ENCODE data around the gene RIIAD1.

The RIIAD1 gene

DNA sequence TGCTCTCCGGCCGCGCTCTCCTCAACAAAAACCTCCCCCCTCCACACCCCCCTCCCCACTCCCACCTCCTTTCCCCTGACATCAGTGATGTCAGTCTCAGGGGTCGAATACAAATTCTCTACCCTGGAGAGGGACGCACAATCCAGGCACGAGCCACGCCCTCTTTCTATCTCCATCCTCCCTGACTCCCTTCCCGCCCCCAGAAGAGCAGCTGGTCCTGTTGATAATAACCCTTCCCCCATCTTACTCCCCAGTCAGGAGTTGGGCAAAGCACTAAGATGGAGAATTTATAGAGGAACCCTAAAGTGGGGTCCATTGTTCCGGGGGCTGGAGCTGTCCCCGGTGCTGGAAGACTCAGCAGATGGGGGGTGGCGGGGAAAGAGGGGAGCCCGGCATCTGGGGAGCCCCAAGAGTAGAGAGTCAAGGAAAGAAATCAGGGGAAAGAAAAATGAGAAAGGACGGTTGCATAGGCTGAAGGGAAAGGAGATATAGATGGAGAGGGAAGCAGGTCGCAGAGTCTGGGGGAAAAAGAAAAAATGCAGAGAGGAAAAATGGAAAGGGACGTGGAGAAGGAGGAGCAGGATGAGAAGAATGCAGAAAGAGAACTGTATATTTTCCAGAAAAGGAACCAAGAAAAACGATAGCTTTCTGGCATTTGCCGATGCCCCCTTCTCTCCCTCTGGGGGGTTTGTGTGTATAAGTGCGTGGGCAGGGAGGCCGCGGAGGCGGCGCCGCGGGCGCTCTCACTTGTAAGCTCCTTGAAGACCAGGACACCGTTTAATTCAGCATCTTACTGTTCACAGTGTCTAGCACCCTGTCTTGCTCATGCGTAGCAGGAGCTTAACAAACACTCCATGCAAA is 4.3 kb upstream of the RIIAD1 start, which contains the start of gene CELF3:
CELF3 (minus strand) TSS at position 33 of the 861 bp plus-strand sequence. CDS start 783 bp downstream, outside the sequence.
- no peak within 1 kb of the TSS for H2BK5ac ChIP-seq (ENCODE audit: low read depth, low read length, poor library complexity)
- no peaks in the 10 kb centered on the region for H3K79me2 ChIP-seq (ENCODE audit: control insufficient read depth, insufficient read depth, low read length, poor library complexity)
- WGBS (ENCODE audit: extremely low coverage, insufficient coverage, insufficient read length): no CpG with 5 or more reads among the region's 27 CpGs

GRCh38 chr1:151718011-151718431 is 3.3 kb upstream of the RIIAD1 start:
- no peak overlapping the region for H3K4me2 ChIP-seq (ENCODE audit: low read length)
- H2BK5ac ChIP-seq (ENCODE audit: low read depth, low read length, poor library complexity): no peak overlapping the region
- H2BK12ac ChIP-seq (ENCODE audit: low read length): no peak overlapping the region
- H3K27me3 ChIP-seq (ENCODE audit: insufficient read depth, low read length): peaks cover 36% of the 10 kb centered on the region
- no peaks in the 10 kb centered on the region for H3K79me2 ChIP-seq (ENCODE audit: control insufficient read depth, insufficient read depth, low read length, poor library complexity)
- no peak for DNase-seq
- no peak overlapping the region for H3K27ac ChIP-seq (ENCODE audit: low read depth, low read length)
- H3K4me1 ChIP-seq (ENCODE audit: control insufficient read depth in 1 of 2, insufficient read depth in 2 of 2, low read length in 2 of 2): peaks cover 3% of the 10 kb centered on the region in 2 experiments
- H3K18ac ChIP-seq (ENCODE audit: low read length): no peak overlapping the region
- H3K9ac ChIP-seq (ENCODE audit: low read length): no peak overlapping the region
- no peak overlapping the region for H2BK120ac ChIP-seq (ENCODE audit: insufficient read depth, low read length, poor library complexity)
- no peaks in the 10 kb centered on the region for H3K9me3 ChIP-seq (ENCODE audit: insufficient read depth, low read depth, low read length)
- no peaks in the 10 kb centered on the region for H3K36me3 ChIP-seq (ENCODE audit: control insufficient read depth in 1 of 2, insufficient read depth in 2 of 2, low read length in 2 of 2)
- no peak overlapping the region for H4K12ac ChIP-seq (ENCODE audit: low read depth, low read length)
- no CpG with 5 or more reads among the region's 4 CpGs for WGBS (ENCODE audit: extremely low coverage, insufficient coverage, insufficient read length)
- no peak overlapping the region for H2AFZ ChIP-seq (ENCODE audit: insufficient read depth, low read length, poor library complexity)
- H3K79me1 ChIP-seq (ENCODE audit: low read length): no peaks in the 10 kb centered on the region
- no peak overlapping the region for H3K14ac ChIP-seq (ENCODE audit: low read length)
- H3K4ac ChIP-seq (ENCODE audit: low read depth, low read length): no peak overlapping the region
- no peak overlapping the region for H4K8ac ChIP-seq (ENCODE audit: low read depth, low read length)
- no peak overlapping the region for H3K4me3 ChIP-seq (ENCODE audit: low read depth, low read length)
- no peak overlapping the region for H3K23ac ChIP-seq (ENCODE audit: low read length)
- no peak overlapping the region for H2AK5ac ChIP-seq (ENCODE audit: low read length)
- H4K91ac ChIP-seq (ENCODE audit: low read depth, low read length): no peak overlapping the region

More for the DNA sequence above, 4.3 kb upstream of the RIIAD1 start, which contains the start of gene CELF3:
- no peak within 1 kb of the TSS for H3K4me2 ChIP-seq (ENCODE audit: low read length)
- no peaks in the 10 kb centered on the region for H3K79me1 ChIP-seq (ENCODE audit: low read length)
- H2BK12ac ChIP-seq (ENCODE audit: low read length): no peak within 1 kb of the TSS
- H3K36me3 ChIP-seq (ENCODE audit: control insufficient read depth in 1 of 2, insufficient read depth in 2 of 2, low read length in 2 of 2): no peaks in the 10 kb centered on the region
- no peaks in the 10 kb centered on the region for H3K9me3 ChIP-seq (ENCODE audit: insufficient read depth, low read depth, low read length)
- no peak within 1 kb of the TSS for H3K14ac ChIP-seq (ENCODE audit: low read length)
- H4K12ac ChIP-seq (ENCODE audit: low read depth, low read length): no peak within 1 kb of the TSS
- H3K9ac ChIP-seq (ENCODE audit: low read length): no peak within 1 kb of the TSS
- H4K8ac ChIP-seq (ENCODE audit: low read depth, low read length): no peak within 1 kb of the TSS
- no peak within 1 kb of the TSS for H3K23ac ChIP-seq (ENCODE audit: low read length)
- H2AK5ac ChIP-seq (ENCODE audit: low read length): no peak within 1 kb of the TSS
- no peak within 1 kb of the TSS for H3K27ac ChIP-seq (ENCODE audit: low read depth, low read length)
- H3K4ac ChIP-seq (ENCODE audit: low read depth, low read length): no peak within 1 kb of the TSS
- peaks cover 3% of the 10 kb centered on the region in 2 experiments for H3K4me1 ChIP-seq (ENCODE audit: control insufficient read depth in 1 of 2, insufficient read depth in 2 of 2, low read length in 2 of 2)
- no peak within 1 kb of the TSS for H2AFZ ChIP-seq (ENCODE audit: insufficient read depth, low read length, poor library complexity)
- H3K4me3 ChIP-seq (ENCODE audit: low read depth, low read length): no peak within 1 kb of the TSS
- no peak within 1 kb of the TSS for H3K18ac ChIP-seq (ENCODE audit: low read length)
- DNase-seq: no peak
- H3K27me3 ChIP-seq (ENCODE audit: insufficient read depth, low read length): peaks cover 28% of the 10 kb centered on the region
- no peak within 1 kb of the TSS for H4K91ac ChIP-seq (ENCODE audit: low read depth, low read length)
- no peak within 1 kb of the TSS for H2BK120ac ChIP-seq (ENCODE audit: insufficient read depth, low read length, poor library complexity)

- WGBS (ENCODE audit: extremely low coverage, insufficient coverage, insufficient read length): no CpG with 5 or more reads among the region's 4 CpGs
- Histone ChIP-seq H2AFZ (ENCODE audit: insufficient read depth, low read length, poor library complexity) (no peak overlapping the region), H3K9me3 (ENCODE audit: insufficient read depth, low read depth, low read length) (no peaks in the 10 kb centered on the region), H3K27me3 (ENCODE audit: insufficient read depth, low read length) (peaks cover 36% of the 10 kb centered on the region), H2AK5ac (ENCODE audit: low read length) (no peak overlapping the region), H3K18ac (ENCODE audit: low read length) (no peak overlapping the region), H3K36me3 (ENCODE audit: control insufficient read depth in 1 of 2, insufficient read depth in 2 of 2, low read length in 2 of 2) (no peaks in the 10 kb centered on the region), H2BK12ac (ENCODE audit: low read length) (no peak overlapping the region), H2BK5ac (ENCODE audit: low read depth, low read length, poor library complexity) (no peak overlapping the region), H3K27ac (ENCODE audit: low read depth, low read length) (no peak overlapping the region), H3K14ac (ENCODE audit: low read length) (no peak overlapping the region), H4K91ac (ENCODE audit: low read depth, low read length) (no peak overlapping the region), H3K9ac (ENCODE audit: low read length) (no peak overlapping the region), H3K4me2 (ENCODE audit: low read length) (no peak overlapping the region), H3K4me1 (ENCODE audit: control insufficient read depth in 1 of 2, insufficient read depth in 2 of 2, low read length in 2 of 2) (peaks cover 3% of the 10 kb centered on the region in 2 experiments), H3K4me3 (ENCODE audit: low read depth, low read length) (no peak overlapping the region), H2BK120ac (ENCODE audit: insufficient read depth, low read length, poor library complexity) (no peak overlapping the region), H3K4ac (ENCODE audit: low read depth, low read length) (no peak overlapping the region), H4K12ac (ENCODE audit: low read depth, low read length) (no peak overlapping the region), H4K8ac (ENCODE audit: low read depth, low read length) (no peak overlapping the region), H3K79me1 (ENCODE audit: low read length) (no peaks in the 10 kb centered on the region), H3K23ac (ENCODE audit: low read length) (no peak overlapping the region), H3K79me2 (ENCODE audit: control insufficient read depth, insufficient read depth, low read length, poor library complexity) (no peaks in the 10 kb centered on the region)
- no peak for DNase-seq
These were observed 2.7 kb upstream of the RIIAD1 start for GRCh38 chr1:151718666-151719065.

GRCh38 chr1:151720125-151720524 is 1.2 kb upstream of the RIIAD1 start:
- H2AFZ ChIP-seq (ENCODE audit: insufficient read depth, low read length, poor library complexity): no peak overlapping the region
- no peak for DNase-seq
- no peak overlapping the region for H4K91ac ChIP-seq (ENCODE audit: low read depth, low read length)
- H3K4me1 ChIP-seq (ENCODE audit: control insufficient read depth in 1 of 2, insufficient read depth in 2 of 2, low read length in 2 of 2): peaks cover 3% of the 10 kb centered on the region in 2 experiments
- H2BK5ac ChIP-seq (ENCODE audit: low read depth, low read length, poor library complexity): no peak overlapping the region
- no peak overlapping the region for H3K9ac ChIP-seq (ENCODE audit: low read length)
- no peaks in the 10 kb centered on the region for H3K9me3 ChIP-seq (ENCODE audit: insufficient read depth, low read depth, low read length)
- H3K4me3 ChIP-seq (ENCODE audit: low read depth, low read length): no peak overlapping the region
- H2BK12ac ChIP-seq (ENCODE audit: low read length): no peak overlapping the region
- H4K12ac ChIP-seq (ENCODE audit: low read depth, low read length): no peak overlapping the region
- H2AK5ac ChIP-seq (ENCODE audit: low read length): no peak overlapping the region
- H3K79me1 ChIP-seq (ENCODE audit: low read length): no peaks in the 10 kb centered on the region
- H3K4me2 ChIP-seq (ENCODE audit: low read length): no peak overlapping the region
- H3K18ac ChIP-seq (ENCODE audit: low read length): no peak overlapping the region
- H2BK120ac ChIP-seq (ENCODE audit: insufficient read depth, low read length, poor library complexity): no peak overlapping the region
- H3K27ac ChIP-seq (ENCODE audit: low read depth, low read length): no peak overlapping the region
- H4K8ac ChIP-seq (ENCODE audit: low read depth, low read length): no peak overlapping the region
- H3K4ac ChIP-seq (ENCODE audit: low read depth, low read length): no peak overlapping the region
- H3K27me3 ChIP-seq (ENCODE audit: insufficient read depth, low read length): peaks cover 36% of the 10 kb centered on the region
- no CpG with 5 or more reads among the region's 1 CpG for WGBS (ENCODE audit: extremely low coverage, insufficient coverage, insufficient read length)
- H3K23ac ChIP-seq (ENCODE audit: low read length): no peak overlapping the region
- no peaks in the 10 kb centered on the region for H3K79me2 ChIP-seq (ENCODE audit: control insufficient read depth, insufficient read depth, low read length, poor library complexity)
- H3K14ac ChIP-seq (ENCODE audit: low read length): no peak overlapping the region
- H3K36me3 ChIP-seq (ENCODE audit: control insufficient read depth in 1 of 2, insufficient read depth in 2 of 2, low read length in 2 of 2): no peaks in the 10 kb centered on the region
